ENCODE results near the gene FAM241A.

DNA sequence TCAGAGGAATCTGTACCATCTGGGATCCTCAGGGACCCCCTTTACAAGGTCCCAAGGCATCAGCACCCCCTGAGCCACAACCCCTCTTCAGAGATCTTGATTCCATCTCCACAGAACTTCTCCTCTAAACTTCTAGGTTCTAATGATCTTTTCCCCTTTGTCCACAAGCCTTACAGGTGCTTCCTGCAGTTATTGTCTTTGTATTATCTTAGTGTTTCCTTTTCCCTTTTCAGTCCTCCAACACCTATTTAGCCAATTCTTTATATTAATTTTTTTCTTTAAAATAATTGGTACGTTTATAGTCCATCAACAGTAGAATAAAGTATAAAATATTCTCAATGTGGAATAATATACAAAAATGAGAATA lies 35.2 kb upstream of the FAM241A start:
- TF ChIP-seq CBX1 (IDR thresholded peaks at IDR 0.05; ENCODE audit: low read depth): no peak
- no peak for TF ChIP-seq CTCF (IDR thresholded peaks at IDR 0.05 in 2 of 3, conservative IDR thresholded peaks at IDR 0.05 in 1 of 3; ENCODE audit: insufficient read depth in 2 of 3, low read depth in 1 of 3, low read length in 3 of 3)
- TF ChIP-seq EZH2 (IDR thresholded peaks at IDR 0.05; ENCODE audit: borderline replicate concordance, low read depth, low read length): no peak
- TF ChIP-seq ZNF274 (IDR thresholded peaks at IDR 0.05; ENCODE audit: borderline replicate concordance, low read depth, low read length): no peak
- no peak for TF ChIP-seq FOXA1 (IDR thresholded peaks at IDR 0.05; ENCODE audit: borderline replicate concordance)
- no peak for TF ChIP-seq KDM1A (IDR thresholded peaks at IDR 0.05)

Data from K562 (cell line).